Esophagus squamous epithelium (tissue), 5 donors: ENCODE measurements around the gene KCNK3. TPM values are rescaled to one million over a fixed set of nuclear protein-coding genes. Genes with fewer than 3 reads are reported as not detected.

Source experiments
- DNase-seq: peaks from one replicate; lab custom pipeline; 2025; lab: John Stamatoyannopoulos, UW
- H3K27ac ChIP-seq, 4 donors: fragments of 200-600 bp; sonication (generic); one replicate each; pipeline ENCODE4 v1.5.1; 2016 to 2019; ENCODE audit warnings: mild to moderate bottlenecking in 1 of 4
- H3K27me3 ChIP-seq, 4 donors: fragments of 200-600 bp; sonication (generic); 1 replicate in 3 of 4; 2 replicates in 1 of 4; pipeline versions ENCODE4 v1.5.1 to v1.6.0; 2017 to 2021; ENCODE audit warnings: antibody characterized with exemption in 1 of 4
- H3K36me3 ChIP-seq, 3 donors: fragments of 200-600 bp; sonication (generic); one replicate each; pipeline ENCODE4 v1.5.1; 2016 to 2019
- H3K4me1 ChIP-seq, 3 donors: fragments of 200-600 bp; sonication (generic); one replicate each; pipeline ENCODE4 v1.5.1; 2017 to 2019
- H3K4me3 ChIP-seq, 4 donors: fragments of 200-600 bp; sonication (generic); 1 replicate in 3 of 4; 2 replicates in 1 of 4; pipeline ENCODE4 v1.5.1; 2016 to 2019; ENCODE audit warnings: mild to moderate bottlenecking in 2 of 4, moderate library complexity in 1 of 4
- H3K9me3 ChIP-seq, 3 donors: fragments of 200-600 bp; sonication (generic); one replicate each; pipeline ENCODE4 v1.5.1; 2016 to 2019
- CTCF ChIP-seq, 6 experiments: fragments of 450-650 bp in 4 of 6; fragments of 200-600 bp in 2 of 6; sonication (generic) in 2 of 6; IDR thresholded peaks; one replicate each; pipeline ENCODE4 v1.5.1; 2016 to 2019; ENCODE audit warnings: antibody characterized with exemption in 6 of 6, mild to moderate bottlenecking in 4 of 6, moderate library complexity in 4 of 6
- POLR2A ChIP-seq, 4 donors: fragments of 450-650 bp; IDR thresholded peaks; one replicate each; pipeline ENCODE4 v1.6.1; 2017; ENCODE audit warnings: antibody characterized with exemption in 4 of 4, mild to moderate bottlenecking in 4 of 4, moderate library complexity in 3 of 4
- WGBS, 2 donors: methylation state at CpG; one replicate each; pipeline ENCODE4 v1.1.5; 2018; 5-methylcytosine and 5-hydroxymethylcytosine counted together
- intact Hi-C: fragments of 100-400 bp; cut with DNase I; formaldehyde crosslinking; loops from one replicate; pipeline ENCODE4 v1.15.0; 2022
- total RNA-seq, 4 donors: library from RNA; depleted of rRNA; stranded (reverse); fragments of >200 nt; gene quantifications; one replicate each; pipeline ENCODE4 v1.1.0, GENCODE V29; 2016
- donor health status: DM: yes; HTN: yes; CAD: no.

Gene KCNK3
- total RNA-seq, 4 donors from 2014 or later, result 0.66 to 1.6 (median 0.84) TPM

- intact Hi-C loops, result no loop called here
- DNase-seq, result no peak
- H3K27me3 ChIP-seq, result peaks cover 0 to 36% (median 0%) of the 10 kb centered on the region in 4 donors
- no peaks in the 10 kb centered on the region for H3K9me3 ChIP-seq
- no peaks in the 10 kb centered on the region for H3K36me3 ChIP-seq
- H3K4me3 ChIP-seq, result no peak overlapping the region
- H3K27ac ChIP-seq, result no peak overlapping the region
- WGBS, 2 donors, result 80 to 83% methylated on average over 3 to 4 of the region's 6 CpGs
- TF ChIP-seq CTCF (IDR thresholded peaks at IDR 0.05) (no peak), POLR2A (IDR thresholded peaks at IDR 0.05) (no peak)
- no peaks in the 10 kb centered on the region for H3K4me1 ChIP-seq
Measured at GRCh38 chr2:26675651-26676255, 16.8 kb upstream of the KCNK3 start.

GRCh38 chr2:26678035-26678434 lies 14.5 kb upstream of the KCNK3 start:
- DNase-seq, result no peak
- H3K27ac ChIP-seq, result no peak overlapping the region
- TF ChIP-seq CTCF (IDR thresholded peaks at IDR 0.05) (no peak), POLR2A (IDR thresholded peaks at IDR 0.05) (no peak)
- no peaks in the 10 kb centered on the region for H3K4me1 ChIP-seq
- intact Hi-C loops, result no loop called here
- H3K36me3 ChIP-seq, result no peaks in the 10 kb centered on the region
- no peaks in the 10 kb centered on the region for H3K9me3 ChIP-seq
- H3K27me3 ChIP-seq, result peaks cover 0 to 19% (median 0%) of the 10 kb centered on the region in 4 donors
- H3K4me3 ChIP-seq, result no peak overlapping the region
- WGBS, 2 donors, result 77 to 84% methylated on average over 4 of the region's 4 CpGs

- intact Hi-C loops, result no loop called here
- H3K9me3 ChIP-seq, result no peaks in the 10 kb centered on the region
- H3K4me1 ChIP-seq, result no peaks in the 10 kb centered on the region
- H3K27ac ChIP-seq, result no peak overlapping the region
- no peak overlapping the region for H3K4me3 ChIP-seq
- 58 to 68% methylated on average over 4 of the region's 4 CpGs for WGBS, 2 donors
- no peak for TF ChIP-seq POLR2A (IDR thresholded peaks at IDR 0.05)
- TF ChIP-seq CTCF (IDR thresholded peaks at IDR 0.05), result no peak
- H3K36me3 ChIP-seq, result no peaks in the 10 kb centered on the region
- DNase-seq, result no peak
- H3K27me3 ChIP-seq, result peaks cover 0 to 23% (median 0%) of the 10 kb centered on the region in 4 donors
Measured at GRCh38 chr2:26679867-26680266, 12.7 kb upstream of the KCNK3 start.

GRCh38 chr2:26681656-26682055 lies 10.9 kb upstream of the KCNK3 start:
- WGBS, 2 donors, result 27 to 80% methylated on average over 2 of the region's 3 CpGs
- Histone ChIP-seq H3K4me3 (no peak overlapping the region), H3K9me3 (no peaks in the 10 kb centered on the region), H3K27ac (no peak overlapping the region), H3K4me1 (peaks cover 0 to 4% (median 0%) of the 10 kb centered on the region in 3 donors), H3K36me3 (no peaks in the 10 kb centered on the region), H3K27me3 (peaks cover 0 to 41% (median 0%) of the 10 kb centered on the region in 4 donors)
- TF ChIP-seq CTCF (IDR thresholded peaks at IDR 0.05) (no peak), POLR2A (IDR thresholded peaks at IDR 0.05) (no peak)
- DNase-seq, result no peak
- intact Hi-C loops, result no loop called here

- Histone ChIP-seq H3K9me3 (no peaks in the 10 kb centered on the region), H3K27ac (no peak overlapping the region), H3K36me3 (no peaks in the 10 kb centered on the region), H3K4me1 (peaks cover 0 to 6% (median 0%) of the 10 kb centered on the region in 3 donors), H3K27me3 (peaks cover 0 to 45% (median 0%) of the 10 kb centered on the region in 4 donors), H3K4me3 (no peak overlapping the region)
- DNase-seq, result no peak
- TF ChIP-seq CTCF (IDR thresholded peaks at IDR 0.05) (no peak), POLR2A (IDR thresholded peaks at IDR 0.05) (no peak)
- WGBS, 2 donors, result 53 to 67% methylated on average over 5 to 8 of the region's 8 CpGs
- intact Hi-C loops, result no loop called here
Measured at GRCh38 chr2:26682155-26682554, 10.4 kb upstream of the KCNK3 start.
